Measurements from ENCODE around the gene HUS1B.

GRCh38 chr6:658244-658643, 1.3 kb upstream of the HUS1B start:
- TF ChIP-seq CTCF (conservative IDR thresholded peaks at IDR 0.05; ENCODE audit: low read depth in 2 of 2): no peak
- TF ChIP-seq ZNF331 (CRISPR knock-in tag; IDR thresholded peaks at IDR 0.05; ENCODE audit: low read depth): no peak
- no peak for TF ChIP-seq REST (IDR thresholded peaks at IDR 0.05; ENCODE audit: unreplicated experiment)
- no peak for TF ChIP-seq EZH2phosphoT487 (IDR thresholded peaks at IDR 0.05; ENCODE audit: unreplicated experiment)
- TF ChIP-seq POLR2AphosphoS5 (IDR thresholded peaks at IDR 0.05; ENCODE audit: low read depth): no peak
- no peak for TF ChIP-seq NANOG (IDR thresholded peaks at IDR 0.05; ENCODE audit: borderline replicate concordance)
- no peak for TF ChIP-seq EZH2 (IDR thresholded peaks at IDR 0.05; ENCODE audit: low read depth, unreplicated experiment)
- no peak for TF ChIP-seq STAT1 (IDR thresholded peaks at IDR 0.05; ENCODE audit: unreplicated experiment)
- no peak for TF ChIP-seq JUNB (IDR thresholded peaks at IDR 0.05; ENCODE audit: unreplicated experiment)
- no peak for TF ChIP-seq CREB1 (CRISPR knock-in tag; IDR thresholded peaks at IDR 0.05; ENCODE audit: low read depth)
- TF ChIP-seq ETS1 (IDR thresholded peaks at IDR 0.05): no peak
